Activated naive CD4-positive, alpha-beta T cell (primary cell): Measurements from ENCODE around the gene DOCK8.
A peak's percentile ranks its signal among the peaks of the same experiment; 100 is the strongest.
"Not testable (repeated sequence)": the region's sequence is repeated elsewhere in the genome, so short reads cannot be mapped to it uniquely, and the experiment has no call there.

ENCODE experiments used
- DNase-seq, 4 experiments: peaks; one replicate each; lab custom pipeline; 2025; lab: John Stamatoyannopoulos, UW

Gene DOCK8

DNA sequence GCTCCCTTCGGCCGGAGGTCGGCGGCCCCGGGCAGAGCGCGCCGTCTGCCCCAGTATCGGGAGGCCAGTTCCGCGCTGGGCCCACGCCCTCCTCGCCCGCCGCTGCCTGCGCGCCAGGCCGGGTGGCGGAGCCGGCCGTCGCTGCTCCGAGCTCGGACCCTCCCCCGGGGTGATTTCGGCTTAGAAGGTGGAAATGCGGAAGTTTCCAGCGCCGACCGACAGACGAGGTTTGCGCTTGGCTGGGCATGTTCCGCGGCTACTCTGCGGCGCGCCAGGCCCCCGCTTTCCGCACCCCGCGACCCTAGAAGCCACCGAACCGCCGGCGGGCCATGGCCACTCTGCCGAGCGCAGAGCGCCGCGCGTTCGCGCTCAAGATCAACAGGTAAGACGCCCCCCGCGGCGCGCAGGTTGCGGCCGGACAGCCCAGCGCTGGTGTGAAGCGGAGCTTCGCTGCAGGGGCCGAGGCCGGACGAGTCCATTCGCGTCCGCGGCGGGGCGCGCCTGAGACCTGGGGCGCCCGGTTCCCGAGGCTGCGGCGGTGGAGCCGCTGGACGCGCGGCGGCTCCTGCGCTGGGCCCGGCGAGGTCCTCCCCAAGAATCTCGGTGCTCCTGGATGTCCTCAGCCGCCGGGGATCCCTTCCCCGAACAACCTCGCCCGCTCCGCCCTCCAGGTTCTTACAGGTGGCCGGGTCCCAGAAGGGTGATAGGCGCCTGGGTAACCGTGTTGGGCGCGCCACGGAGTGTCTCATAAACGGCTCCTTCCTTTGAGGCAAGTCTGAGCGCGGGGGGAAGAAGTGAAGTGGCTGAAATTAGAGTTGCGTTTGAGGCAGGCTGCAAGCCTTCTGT is at the start of gene DOCK8:
Gene DOCK8, plus strand, starts transcription at position 218 of the 846 bp plus-strand sequence. Its CDS starts 112 bp downstream, at position 330.
- peak in 3 of 4 experiments; percentile 5 to 49 (median 37) for DNase-seq

DNA sequence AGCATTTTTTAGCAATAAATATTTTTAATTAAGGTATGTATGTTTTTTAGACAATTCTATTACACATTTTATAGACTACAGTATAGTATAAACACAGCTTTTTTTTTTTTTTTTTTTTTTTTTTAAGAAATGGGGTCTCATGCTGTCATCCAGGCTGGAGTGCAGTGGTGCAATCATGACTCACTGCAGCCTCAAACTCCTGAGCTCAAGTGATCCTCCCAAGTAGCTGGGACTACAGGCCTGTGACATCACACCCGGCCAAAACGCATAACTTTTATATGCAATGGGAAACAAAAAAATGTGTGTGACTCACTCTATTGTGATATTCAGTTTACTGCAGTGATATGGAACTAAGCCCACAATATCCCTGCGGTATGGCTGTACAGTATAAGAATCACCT is 44.9 kb upstream of the DOCK8 start:
- not testable (repeated sequence) for DNase-seq

DNA sequence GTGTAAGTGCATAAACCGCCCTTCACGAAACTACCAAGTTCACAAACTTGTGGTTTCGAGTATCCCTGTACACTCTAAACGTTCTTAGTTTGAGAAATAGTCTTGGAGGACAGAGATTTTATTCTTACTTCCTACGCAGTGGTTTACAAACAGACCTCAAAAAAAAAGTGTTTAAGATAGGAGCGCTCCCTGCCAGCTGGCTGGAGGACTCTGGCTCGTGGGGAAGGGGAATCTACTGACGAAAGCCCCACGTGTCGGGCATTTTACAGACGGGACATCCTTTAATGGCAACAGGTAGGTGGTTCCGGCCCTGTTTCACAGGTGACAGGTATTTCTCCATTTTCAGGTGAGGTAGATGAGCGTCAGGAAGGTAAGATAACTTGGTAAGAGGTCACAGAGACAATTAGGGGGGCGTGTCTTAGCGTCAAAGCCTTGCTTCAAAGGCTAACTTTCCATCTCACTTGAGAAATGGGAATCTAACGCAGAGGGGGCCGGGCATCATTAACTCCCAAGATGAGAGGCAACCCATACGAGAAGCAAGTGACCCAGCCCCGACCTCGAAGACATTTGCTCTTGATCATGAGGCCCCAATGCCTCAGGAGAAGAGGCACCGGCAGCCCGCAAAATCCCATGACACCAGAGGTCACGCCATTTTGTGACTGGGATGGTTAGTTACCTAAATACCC is 36.4 kb upstream of the DOCK8 start:
- DNase-seq, result not testable (repeated sequence)

DNA sequence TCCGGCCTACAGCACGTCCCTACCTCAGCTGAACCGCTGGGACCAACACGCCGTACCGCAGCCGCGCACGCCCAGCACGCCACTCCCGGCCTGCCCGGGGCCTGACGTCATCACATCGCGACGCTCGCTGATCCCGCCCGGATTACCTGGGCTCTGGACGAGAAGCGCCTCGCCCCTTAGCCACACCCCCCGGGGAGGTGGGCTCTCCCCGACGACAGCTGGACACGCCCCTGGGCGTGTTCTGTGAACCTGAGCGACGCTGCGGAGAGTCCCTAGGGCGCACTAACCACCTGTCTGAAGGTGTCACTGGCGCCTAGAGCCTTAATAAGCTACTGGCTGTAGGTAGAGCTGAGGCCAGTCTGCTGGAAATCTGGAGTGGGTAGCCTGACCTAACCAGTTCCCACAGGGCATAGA is 35.7 kb upstream of the DOCK8 start, which contains the start of gene ZNG1A:
Gene ZNG1A, minus strand, starts transcription at position 87 of the 414 bp plus-strand sequence. CDS start 87 bp downstream, outside the sequence.
- peak in 3 of 4 experiments; percentile 3 to 63 (median 14) for DNase-seq

DNA sequence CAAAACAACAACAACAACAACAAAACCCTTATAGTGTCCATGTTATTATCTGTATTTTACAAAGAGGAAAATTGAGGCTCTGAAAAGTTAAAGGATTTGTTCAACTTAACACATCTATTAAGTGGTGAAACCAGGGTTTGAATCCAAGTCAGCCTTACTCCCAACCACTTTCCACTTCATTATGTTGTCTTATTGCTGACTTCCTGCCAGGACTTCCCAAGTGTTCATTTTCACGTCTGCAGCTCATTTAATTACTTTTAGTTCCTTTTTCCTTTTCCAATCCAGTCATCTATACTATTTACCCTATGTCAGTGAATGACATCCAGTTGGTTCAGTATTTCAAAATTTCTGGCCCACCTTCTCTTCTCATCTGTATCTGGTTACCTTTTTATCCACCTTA is 15.1 kb upstream of the DOCK8 start:
- DNase-seq, result not testable (repeated sequence)

DNA sequence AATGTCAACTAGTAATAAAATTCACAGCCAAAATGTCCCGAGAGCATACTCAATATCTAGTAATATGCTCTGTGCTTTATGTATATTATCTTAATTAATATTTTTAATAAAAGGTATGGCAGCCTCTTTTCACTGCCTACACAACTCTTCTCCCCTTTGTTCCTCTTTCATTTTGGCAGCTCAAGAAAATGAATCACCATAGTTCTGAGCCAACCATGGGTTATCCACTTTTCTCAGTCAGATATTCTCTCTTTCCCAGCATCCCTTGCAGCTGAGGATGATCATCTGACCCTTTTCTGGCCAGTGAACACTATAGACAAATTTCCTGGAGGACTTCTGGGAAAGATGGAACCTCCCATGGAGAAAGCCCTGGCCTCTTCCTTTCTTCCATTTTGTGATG is 8.2 kb upstream of the DOCK8 start:
- DNase-seq, result no peak

DNA sequence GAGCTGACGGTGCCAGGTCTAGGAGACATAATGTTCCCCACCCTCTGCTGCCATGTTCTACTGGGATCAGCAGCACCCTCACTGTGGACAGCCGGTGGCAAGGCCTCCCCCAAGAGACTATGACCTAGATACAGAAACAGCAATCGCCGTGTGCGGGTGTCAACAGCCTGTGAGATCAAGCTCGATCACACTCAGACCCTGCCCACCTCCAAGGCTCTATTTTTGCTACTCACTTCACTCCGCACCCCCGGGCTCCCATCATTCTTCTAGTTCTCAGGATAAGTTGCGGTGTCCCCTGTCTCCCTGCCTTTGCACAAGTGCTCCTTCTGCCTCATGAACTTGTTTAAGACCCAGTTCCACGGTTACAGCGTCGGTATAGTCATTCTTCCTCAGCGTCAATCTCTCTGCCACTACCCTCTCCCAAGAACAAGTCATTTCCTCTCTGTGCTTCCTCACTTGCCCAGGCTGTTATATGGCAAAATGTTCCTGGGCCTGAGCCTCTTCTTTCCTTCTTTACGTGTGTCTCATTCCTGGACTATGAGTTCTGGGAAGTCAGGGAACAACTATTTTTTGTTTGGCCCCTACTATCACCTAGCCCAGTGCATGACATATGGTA is 5.4 kb upstream of the DOCK8 start:
- no peak for DNase-seq

DNA sequence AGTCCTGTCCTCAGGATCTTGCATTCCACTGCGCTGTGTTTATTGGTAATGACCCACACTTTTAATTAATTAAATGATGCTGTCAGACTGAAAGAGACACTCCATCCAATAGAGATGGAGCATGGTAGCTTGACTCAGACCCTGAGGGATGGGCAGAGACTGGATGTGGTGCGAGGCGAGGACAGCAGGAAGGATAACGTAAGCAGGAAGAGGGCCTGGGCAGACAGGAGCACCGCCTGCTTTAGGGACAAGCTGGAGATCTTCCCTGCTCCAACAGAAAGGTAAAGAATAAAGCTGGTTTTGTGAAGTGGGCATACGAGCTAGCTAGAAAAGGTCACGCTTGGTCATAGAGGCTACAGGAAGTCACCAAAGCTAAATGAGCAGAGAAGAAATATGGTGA is 3.6 kb upstream of the DOCK8 start:
- DNase-seq, result no peak

DNA sequence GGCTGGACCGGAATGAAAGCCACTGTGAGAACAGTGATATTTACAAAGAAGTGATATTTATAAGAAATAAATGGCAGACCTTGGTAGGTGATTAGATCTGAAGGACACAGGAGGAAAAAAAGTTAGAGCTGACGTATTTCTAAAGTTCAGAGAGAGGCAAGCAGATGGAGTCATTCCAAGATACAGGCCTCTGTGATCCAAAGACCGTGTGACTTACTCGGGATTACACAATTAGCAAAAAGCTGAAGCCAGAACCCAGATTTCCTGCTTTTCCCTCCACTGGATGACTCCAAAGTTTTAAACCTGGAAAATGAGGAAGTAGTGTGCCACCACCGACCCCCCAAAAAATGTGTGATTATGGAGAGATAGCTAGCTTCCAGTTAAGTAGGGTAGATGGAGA is 3.1 kb upstream of the DOCK8 start:
- DNase-seq, result no peak

DNA sequence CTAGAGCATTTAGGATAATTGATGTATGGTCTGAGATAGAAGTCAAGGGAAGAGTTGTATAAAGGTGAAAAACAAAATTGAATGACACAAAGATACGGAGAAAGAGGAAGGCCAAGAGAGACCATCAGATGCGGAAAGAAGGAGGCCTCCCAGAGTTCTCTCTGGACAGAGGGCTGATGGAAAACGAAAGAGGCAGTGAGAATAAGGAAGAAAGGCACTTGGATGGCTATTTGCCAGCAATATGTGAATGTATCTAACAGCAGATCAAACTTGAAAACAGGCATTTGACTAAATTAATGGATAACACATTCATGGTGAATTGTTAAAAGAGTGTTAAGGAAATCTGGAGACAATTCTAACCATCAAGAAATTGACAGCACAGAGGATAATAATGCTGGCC is 2.4 kb upstream of the DOCK8 start:
- no peak for DNase-seq

DNA sequence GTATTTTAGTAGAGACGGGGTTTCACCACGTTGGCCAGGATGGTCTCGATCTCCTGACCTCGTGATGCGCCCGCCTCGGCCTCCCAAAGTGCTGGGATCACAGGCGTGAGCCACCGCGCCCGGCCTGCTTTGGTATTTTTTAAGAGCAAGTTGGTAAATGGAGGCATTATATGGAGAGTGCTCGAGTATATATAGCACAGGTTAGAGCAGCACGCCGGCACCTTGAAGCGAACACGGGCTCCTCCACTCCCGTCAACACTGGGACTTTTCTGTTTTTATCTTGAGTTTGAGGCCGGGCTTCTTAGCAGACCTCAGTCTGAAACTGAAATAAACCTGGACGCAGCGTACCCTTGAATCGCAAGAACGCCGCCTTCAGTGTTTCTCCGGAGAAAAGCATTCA is 764 bp upstream of the DOCK8 start:
- DNase-seq, result not testable (repeated sequence)

DNA sequence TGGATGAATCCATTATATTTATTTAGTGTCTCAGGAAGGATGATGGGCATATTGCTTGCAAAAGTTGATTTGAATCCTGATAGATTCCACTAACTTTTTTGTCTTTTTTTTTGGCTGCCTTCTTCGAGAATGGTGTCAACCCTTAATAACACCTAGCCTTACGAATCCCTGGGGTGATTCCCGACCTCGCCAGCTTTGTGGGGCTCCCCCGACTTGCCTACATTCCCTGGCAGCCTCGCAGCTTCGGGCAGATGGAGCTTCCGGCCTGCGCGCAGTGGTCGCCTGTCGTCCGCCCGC is 366 bp upstream of the DOCK8 start:
- no peak for DNase-seq

DNA sequence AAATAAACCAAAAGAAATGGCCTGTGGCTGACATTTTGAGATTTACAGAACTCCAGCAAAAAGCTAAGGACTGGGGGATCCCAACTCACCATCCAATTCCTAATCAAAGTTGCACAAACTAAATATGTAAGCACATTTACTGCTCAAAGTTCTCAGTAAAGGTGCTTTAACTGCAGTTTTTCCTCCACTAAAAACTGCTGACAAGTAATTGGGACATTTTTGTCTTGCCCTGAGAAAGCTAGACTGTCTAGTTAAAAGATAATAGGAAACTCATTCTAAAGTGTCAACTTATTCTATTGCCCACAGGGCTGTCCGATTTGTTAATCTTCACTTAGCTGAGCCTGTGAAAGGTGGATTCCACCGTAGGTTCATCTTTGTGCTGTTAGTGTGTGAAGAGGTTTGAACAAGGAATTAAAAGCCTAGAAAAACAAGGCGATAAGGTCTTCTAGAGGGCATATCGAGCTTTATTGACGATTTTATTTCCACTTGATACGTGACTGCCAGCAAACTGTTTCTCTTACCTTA is 1.0 kb downstream of the DOCK8 start:
- DNase-seq, result no peak

DNA sequence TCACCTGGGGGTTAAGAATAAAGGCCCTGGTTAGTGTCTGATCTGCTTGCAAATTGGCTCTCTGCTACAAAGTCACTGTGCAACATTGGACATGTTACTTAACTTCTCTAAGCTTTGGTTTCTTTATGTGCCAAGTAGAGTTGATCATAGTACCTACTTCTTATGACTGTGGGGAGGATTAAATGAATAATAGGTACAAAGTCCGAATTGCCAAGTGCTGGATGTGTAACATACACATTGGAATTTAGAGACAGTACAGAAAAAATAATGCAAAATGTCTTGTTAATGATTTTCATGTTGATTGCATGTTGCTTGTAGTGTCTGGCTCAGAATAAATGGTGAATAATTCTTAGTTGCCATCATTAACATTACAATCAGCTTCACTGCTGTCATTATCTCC is 2.2 kb downstream of the DOCK8 start:
- DNase-seq, result no peak

DNA sequence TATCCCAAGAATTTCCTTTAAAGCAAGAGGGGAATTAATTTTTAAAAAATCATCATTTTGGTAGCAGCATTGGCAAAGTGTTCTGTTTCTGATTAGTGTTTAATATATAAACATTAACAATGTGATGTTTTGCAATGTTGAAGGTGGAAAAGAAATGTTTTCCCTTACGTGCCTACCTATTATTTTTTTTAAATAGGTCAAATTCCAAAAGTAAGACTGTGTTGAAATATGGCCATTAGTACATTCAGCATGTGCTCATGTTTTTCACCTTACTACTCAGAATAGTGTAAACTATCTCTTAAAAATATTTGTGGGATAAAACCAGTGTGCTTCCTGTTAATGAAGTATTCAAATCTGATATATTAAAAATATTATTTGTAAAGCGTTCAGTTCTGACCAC is 3.3 kb downstream of the DOCK8 start:
- no peak for DNase-seq

DNA sequence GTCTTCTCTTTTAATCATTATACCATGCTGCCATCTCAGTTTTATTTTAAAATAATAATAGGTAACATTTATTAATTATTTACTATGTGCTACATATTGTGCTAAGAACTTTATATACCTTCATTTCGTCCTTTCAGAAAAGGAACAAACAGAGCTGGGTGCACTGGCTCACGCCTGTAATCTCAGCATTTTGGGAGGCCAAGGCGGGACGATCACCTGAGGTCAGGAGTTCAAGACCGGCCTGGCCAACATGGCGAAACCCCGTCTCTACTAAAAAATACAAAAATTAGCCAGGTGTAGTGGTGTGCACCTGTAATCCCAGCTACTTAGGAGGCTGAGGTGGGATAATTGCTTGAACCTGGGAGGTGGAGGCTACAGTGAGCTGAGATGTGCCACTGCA is 4.4 kb downstream of the DOCK8 start:
- DNase-seq, result not testable (repeated sequence)

DNA sequence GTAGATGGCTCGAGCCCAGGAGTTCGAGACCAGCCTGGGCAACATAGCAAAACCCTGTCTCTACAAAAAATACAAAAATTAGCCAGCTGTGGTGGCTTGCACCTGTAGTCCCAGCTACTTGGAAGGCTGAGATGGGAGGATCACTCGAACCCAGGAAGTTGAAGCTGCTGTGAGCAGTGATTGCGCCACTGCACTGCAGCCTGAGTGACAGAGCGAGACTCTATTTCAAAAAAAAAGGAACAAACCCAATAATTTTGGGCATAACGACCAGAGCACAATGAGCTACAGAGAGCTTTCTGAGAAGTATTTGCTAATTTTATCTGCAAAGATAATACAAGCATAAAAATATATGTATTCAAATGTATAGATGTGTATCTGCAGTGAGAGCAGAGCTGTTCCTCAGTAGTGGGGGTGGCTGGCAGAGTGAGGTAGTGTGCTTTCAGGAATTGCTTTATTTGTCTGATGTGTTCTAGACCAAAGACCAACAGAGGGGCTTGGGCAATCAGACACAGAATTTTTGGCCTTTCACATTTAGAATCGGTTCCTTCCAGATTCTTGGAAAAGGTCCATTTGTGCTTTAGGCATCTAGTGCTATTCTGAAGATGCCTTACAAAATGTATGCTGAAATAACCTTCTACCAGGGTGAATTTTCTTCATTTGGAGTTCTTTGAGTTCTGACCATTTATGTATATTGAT is 5.2 kb downstream of the DOCK8 start:
- no peak for DNase-seq

DNA sequence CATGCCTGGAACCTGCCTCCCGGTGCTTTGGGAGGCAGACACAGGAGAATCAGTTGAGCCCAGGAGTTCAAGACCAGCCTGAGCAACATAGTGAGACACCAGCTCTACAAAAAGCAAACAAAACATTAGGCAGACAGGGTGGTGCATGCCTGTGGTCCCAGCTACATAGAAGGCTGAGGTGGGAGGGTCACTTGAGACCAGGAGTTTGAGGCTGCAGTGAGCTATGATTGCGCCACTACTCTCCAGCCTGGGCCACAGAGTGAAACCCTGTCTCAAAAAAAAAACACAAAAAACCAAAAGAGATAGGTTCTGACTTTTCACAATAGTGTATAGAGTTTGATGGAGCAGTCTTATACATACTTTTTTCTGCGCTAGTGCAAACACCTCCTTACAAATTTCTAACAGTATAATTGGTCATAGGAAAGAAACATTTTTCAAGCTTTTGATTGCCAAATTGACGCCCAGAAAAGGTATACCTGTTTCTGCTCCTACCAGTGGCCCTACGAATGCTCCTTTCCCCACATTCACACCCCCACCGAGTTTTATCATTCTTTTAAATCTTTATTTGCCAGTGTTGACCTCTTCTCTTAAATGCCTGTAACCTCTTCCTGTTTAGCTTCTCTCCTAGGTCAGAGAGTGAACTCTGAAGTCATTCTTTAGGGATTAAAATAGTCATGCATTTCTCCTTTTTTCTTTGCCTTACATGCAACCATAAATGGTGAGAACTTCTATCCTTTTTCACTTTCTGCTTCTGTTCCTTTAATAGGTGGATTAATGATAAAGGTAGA is 7.5 kb downstream of the DOCK8 start:
- no peak for DNase-seq

DNA sequence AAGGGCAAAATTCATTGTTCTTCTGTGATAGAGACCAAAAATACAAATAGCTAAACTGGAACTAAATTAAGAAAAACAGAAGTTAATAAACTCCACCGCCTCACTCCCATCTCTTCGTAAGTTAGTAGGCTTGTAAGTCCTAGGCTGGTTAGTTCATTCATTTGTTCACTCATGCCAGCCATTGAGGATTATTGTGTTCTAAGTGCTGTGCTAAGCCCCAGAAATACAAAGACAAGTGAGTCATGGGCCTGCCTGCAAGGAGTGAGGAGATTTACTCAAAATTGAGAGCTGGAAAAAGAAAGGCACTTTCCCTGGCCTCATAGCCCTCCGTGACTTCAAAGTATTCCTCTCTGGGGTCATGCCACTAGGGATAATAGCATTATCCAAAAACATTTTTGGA is 8.5 kb downstream of the DOCK8 start:
- DNase-seq, result no peak

DNA sequence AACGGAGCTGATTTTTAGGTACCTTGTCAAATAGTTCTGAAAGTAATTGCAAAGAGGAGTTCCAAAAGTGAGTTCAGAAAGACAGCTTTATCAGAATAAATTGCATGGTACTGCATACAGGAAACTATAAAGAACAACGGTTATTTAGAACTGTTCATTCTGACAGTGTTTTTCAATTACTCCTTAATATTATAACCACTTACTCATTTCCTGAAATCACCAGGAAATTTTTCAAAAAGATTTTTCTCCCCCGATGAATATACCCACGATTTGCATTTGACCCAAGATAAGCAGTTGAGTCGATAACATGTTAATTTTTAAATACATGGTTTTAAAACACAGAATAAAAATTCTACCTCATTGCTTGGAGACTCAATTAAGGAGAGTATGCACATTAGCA is 9.4 kb downstream of the DOCK8 start:
- DNase-seq, result no peak
